Measurements from ENCODE around the gene LMF1. TPM values are rescaled to one million over a fixed set of nuclear protein-coding genes. Genes with fewer than 3 reads are reported as not detected.

Gene LMF1
- total and polyA plus RNA-seq, 2 of the 4 experiments (the other 2 are of a cell fraction): 7.7 to 13.1 TPM

DNA sequence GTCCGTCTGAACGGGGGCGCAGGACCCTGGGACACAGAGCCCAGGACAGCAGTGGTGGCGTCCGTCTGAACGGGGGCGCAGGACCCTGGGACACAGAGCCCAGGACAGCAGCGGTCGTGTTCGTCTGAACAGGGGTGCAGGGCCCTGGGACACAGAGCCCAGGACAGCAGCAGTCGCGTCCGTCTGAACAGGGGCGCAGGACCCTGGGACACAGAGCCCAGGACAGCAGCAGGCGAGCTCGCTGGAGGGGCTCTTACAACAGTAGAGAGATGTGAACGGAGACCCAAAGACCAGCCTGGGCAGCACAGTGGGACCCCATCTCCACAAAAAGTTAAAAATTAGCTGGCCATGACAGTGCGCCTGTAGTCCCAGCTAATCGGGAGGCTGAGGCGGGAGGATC is 40.7 kb downstream of the LMF1 start:
- ATAC-seq (ENCODE audit: low read depth) (no peak), DNase-seq (no peak)
- Histone ChIP-seq H3K79me1 (ENCODE audit: low read depth in 1 of 2, low read length in 2 of 2) (0 out of 4 replicates have a peak, but pooled peaks cover 0 to 3% of the 10 kb centered on the region in 2 experiments), H2AK9ac (replicated peaks; ENCODE audit: low read depth, low read length, poor library complexity) (no peak overlapping the region), H3K9me3 (ENCODE audit: control insufficient read depth, insufficient read depth, low read length) (0 out of 2 replicates have a peak, but pooled peaks cover 2% of the 10 kb centered on the region), H3K36me3 (ENCODE audit: control insufficient read depth, insufficient read depth, low read length) (peaks cover 10% of the 10 kb centered on the region), H4K91ac (ENCODE audit: insufficient read depth, low read depth, low read length) (no peak overlapping the region), H3K9ac (ENCODE audit: low read depth, low read length) (no peak overlapping the region), H2AFZ (replicated peaks; ENCODE audit: low read length, poor library complexity) (no peak overlapping the region), H3K23ac (ENCODE audit: low read depth, low read length) (no peak overlapping the region), H3K18ac (ENCODE audit: low read depth, low read length) (no peak overlapping the region), H4K20me1 (ENCODE audit: insufficient read depth, low read length) (no peaks in the 10 kb centered on the region), H3K4me2 (ENCODE audit: low read depth, low read length) (no peak overlapping the region), H3K4ac (ENCODE audit: low read depth, low read length) (no peak overlapping the region), H2AK5ac (ENCODE audit: low read depth, low read length) (no peak overlapping the region), H2BK5ac (ENCODE audit: low read depth, low read length, poor library complexity, severe bottlenecking) (no peak overlapping the region), H2BK20ac (ENCODE audit: low read depth, low read length) (no peak overlapping the region), H3K56ac (ENCODE audit: extremely low read depth, insufficient read depth, low read length) (no peak overlapping the region), H3K14ac (replicated peaks; ENCODE audit: low read depth, low read length) (no peak overlapping the region), H2BK120ac (ENCODE audit: low read depth, low read length) (no peak overlapping the region), H3K27ac (ENCODE audit: insufficient read depth, low read length) (no peak overlapping the region), H4K8ac (ENCODE audit: low read depth in 2 of 2, low read length in 2 of 2) (no peak overlapping the region), H3K4me3 (ENCODE audit: insufficient read depth, low read depth, low read length) (no peak overlapping the region), H3K4me1 (ENCODE audit: control insufficient read depth, insufficient read depth, low read length) (no peaks in the 10 kb centered on the region), H3K9me1 (ENCODE audit: insufficient read depth, low read length) (0 out of 2 replicates have a peak, but pooled peaks cover 5% of the 10 kb centered on the region), H4K5ac (ENCODE audit: low read depth, low read length) (no peak overlapping the region), H3K27me3 (ENCODE audit: control insufficient read depth, insufficient read depth, low read length) (no peaks in the 10 kb centered on the region), H2BK15ac (ENCODE audit: low read depth, low read length) (no peak overlapping the region)
- ChIA-PET CTCF (no interaction called here), POLR2A (ENCODE audit: unreplicated experiment) (no interaction called here)
- dilution Hi-C loops (cut with HindIII; ENCODE audit: low sequenced_read_pairs, unreplicated experiment): no loop called here
- in situ Hi-C loops (cut with MboI; ENCODE audit: low sequenced_read_pairs): no loop called here
- intact Hi-C loops (cut with micrococcal nuclease): no loop called here
- TF ChIP-seq CHD1 (IDR thresholded peaks at IDR 0.05; ENCODE audit: low read depth, low read length) (no peak), RAD21 (IDR thresholded peaks at IDR 0.05; ENCODE audit: low read length) (no peak), MAFK (IDR thresholded peaks at IDR 0.05; ENCODE audit: low read depth, low read length) (no peak)
- BruUV-seq (replicated peaks): no TSS peak
- WGBS, 2 experiments (ENCODE audit: extremely low coverage in 2 of 2, insufficient read length in 1 of 2): 92% methylated on average over 14 of the region's 20 CpGs; no CpG with 5 or more reads in 1 of the 2 experiments
